T-helper 2 cell treated with Interferon-gamma antibody and Interleukin-4, amounts not matched to agents 5 μg/mL and 100 μg/mL, for 36 hours (primary cell): ENCODE data around the gene SDC4.
"Not testable (repeated sequence)": the region's sequence is repeated elsewhere in the genome, so short reads cannot be mapped to it uniquely, and the experiment has no call there.

ENCODE experiments used
- DNase-seq: peaks from one replicate; pipeline ENCODE4 v3.0.0; 2021; ENCODE audit warnings: low spot score
- H3K27ac Mint-ChIP-seq: one replicate; pipeline ENCODE4 v1.8.0; 2021; ENCODE audit warnings: mild to moderate bottlenecking, mixed read lengths
- H3K27me3 Mint-ChIP-seq: one replicate; pipeline ENCODE4 v1.8.0; 2021; ENCODE audit warnings: low read depth, mixed read lengths
- H3K36me3 Mint-ChIP-seq: one replicate; pipeline ENCODE4 v1.8.0; 2021; ENCODE audit warnings: low read depth, mixed read lengths
- H3K4me1 Mint-ChIP-seq: one replicate; pipeline ENCODE4 v1.8.0; 2021; ENCODE audit warnings: low read depth, mixed read lengths
- H3K4me3 Mint-ChIP-seq: one replicate; pipeline ENCODE4 v1.8.0; 2022; ENCODE audit warnings: mild to moderate bottlenecking, moderate library complexity, mixed read lengths
- H3K9me3 Mint-ChIP-seq: one replicate; pipeline ENCODE4 v1.8.0; 2021; ENCODE audit warnings: mixed read lengths

SDC4 gene

GRCh38 chr20:45358282-45359068, 10.3 kb upstream of the SDC4 start:
- Mint-ChIP-seq H3K4me1 (peaks cover 52% of the 10 kb centered on the region), H3K27ac (peak overlapping the region; percentile 28), H3K4me3 (no peak overlapping the region), H3K36me3 (no peaks in the 10 kb centered on the region), H3K27me3 (peaks cover 2% of the 10 kb centered on the region), H3K9me3 (no peaks in the 10 kb centered on the region)
- no peak for DNase-seq

- H3K27ac Mint-ChIP-seq, result peak overlapping the region; percentile 82
- H3K4me3 Mint-ChIP-seq, result peak overlapping the region; percentile 43
- H3K4me1 Mint-ChIP-seq, result peaks cover 46% of the 10 kb centered on the region
- H3K36me3 Mint-ChIP-seq, result no peaks in the 10 kb centered on the region
- H3K27me3 Mint-ChIP-seq, result no peaks in the 10 kb centered on the region
- DNase-seq, result peak; percentile 44
- no peaks in the 10 kb centered on the region for H3K9me3 Mint-ChIP-seq
Observed at GRCh38 chr20:45355209-45356084, 7.2 kb upstream of the SDC4 start.

DNA sequence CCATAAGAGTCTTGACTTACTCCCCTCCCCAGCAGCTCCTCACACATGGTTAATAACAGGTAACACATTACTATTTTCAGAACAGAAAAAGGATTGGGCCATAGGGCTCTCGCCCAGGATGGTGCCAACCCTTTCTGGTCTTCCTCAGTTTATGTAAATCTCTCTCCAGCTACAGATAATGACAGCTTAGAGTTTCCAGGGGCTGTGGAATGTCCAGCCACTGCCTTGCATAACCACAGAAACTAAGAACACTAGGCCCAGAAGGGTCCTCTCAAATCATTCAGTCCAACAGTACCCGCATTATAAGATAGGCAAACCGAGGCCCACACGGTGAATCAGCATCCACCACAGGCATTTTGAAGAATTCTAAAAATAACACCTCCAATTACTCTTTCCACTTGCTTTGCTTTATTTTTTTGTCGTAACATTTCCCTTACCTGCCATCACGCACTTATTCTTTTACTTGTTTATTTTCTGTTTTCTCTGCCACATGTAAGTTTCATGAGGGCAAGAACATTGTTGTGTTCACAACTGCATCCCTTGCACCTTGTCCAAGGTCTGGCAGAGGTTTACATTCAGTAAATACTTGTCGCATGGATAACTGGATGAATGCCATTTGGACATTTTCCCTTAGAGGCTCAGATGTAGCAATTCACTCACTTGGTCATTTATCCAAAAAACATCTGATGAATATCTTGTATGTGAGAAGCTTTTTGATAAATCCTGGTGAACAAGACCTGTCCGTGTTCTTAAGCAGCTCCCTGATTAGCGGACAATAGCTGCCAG, 6.4 kb upstream of the SDC4 start:
- H3K9me3 Mint-ChIP-seq, result no peaks in the 10 kb centered on the region
- peak overlapping the region; percentile 80 for H3K27ac Mint-ChIP-seq
- peaks cover 46% of the 10 kb centered on the region for H3K4me1 Mint-ChIP-seq
- no peaks in the 10 kb centered on the region for H3K36me3 Mint-ChIP-seq
- peak overlapping the region; percentile 43 for H3K4me3 Mint-ChIP-seq
- H3K27me3 Mint-ChIP-seq, result no peaks in the 10 kb centered on the region
- DNase-seq, result peak; percentile 71

GRCh38 chr20:45353746-45354145, 5.5 kb upstream of the SDC4 start:
- Mint-ChIP-seq H3K4me3 (no peak overlapping the region), H3K27me3 (no peaks in the 10 kb centered on the region), H3K9me3 (no peaks in the 10 kb centered on the region), H3K4me1 (peaks cover 44% of the 10 kb centered on the region), H3K27ac (peak overlapping the region; percentile 80), H3K36me3 (no peaks in the 10 kb centered on the region)
- DNase-seq, result no peak

DNA sequence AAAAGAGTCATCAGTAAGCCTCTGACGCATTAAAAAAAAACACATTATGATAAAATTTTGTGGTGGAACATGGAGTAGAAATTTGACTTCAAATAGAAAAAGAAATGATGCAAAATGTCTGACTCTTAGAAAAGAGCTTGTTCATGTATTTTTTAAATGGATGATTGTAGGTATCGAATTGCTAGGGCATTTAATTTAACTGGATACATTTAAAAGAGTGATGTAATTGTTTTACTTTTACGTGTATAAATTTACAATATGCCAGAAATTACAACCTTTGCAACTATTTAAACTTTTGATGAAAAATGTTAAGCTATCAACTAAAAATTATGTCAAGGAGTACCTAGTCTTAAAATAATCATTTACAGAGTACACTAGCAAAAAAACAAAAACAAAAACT, 4.5 kb upstream of the SDC4 start:
- H3K27me3 Mint-ChIP-seq, result no peaks in the 10 kb centered on the region
- H3K36me3 Mint-ChIP-seq, result no peaks in the 10 kb centered on the region
- DNase-seq, result no peak
- no peak overlapping the region for H3K27ac Mint-ChIP-seq
- H3K4me1 Mint-ChIP-seq, result peaks cover 39% of the 10 kb centered on the region
- H3K9me3 Mint-ChIP-seq, result no peaks in the 10 kb centered on the region
- H3K4me3 Mint-ChIP-seq, result no peak overlapping the region

GRCh38 chr20:45350795-45351194, 2.6 kb upstream of the SDC4 start:
- H3K27me3 Mint-ChIP-seq, result not testable (repeated sequence)
- H3K4me1 Mint-ChIP-seq, result peaks cover 42% of the 10 kb centered on the region

DNA sequence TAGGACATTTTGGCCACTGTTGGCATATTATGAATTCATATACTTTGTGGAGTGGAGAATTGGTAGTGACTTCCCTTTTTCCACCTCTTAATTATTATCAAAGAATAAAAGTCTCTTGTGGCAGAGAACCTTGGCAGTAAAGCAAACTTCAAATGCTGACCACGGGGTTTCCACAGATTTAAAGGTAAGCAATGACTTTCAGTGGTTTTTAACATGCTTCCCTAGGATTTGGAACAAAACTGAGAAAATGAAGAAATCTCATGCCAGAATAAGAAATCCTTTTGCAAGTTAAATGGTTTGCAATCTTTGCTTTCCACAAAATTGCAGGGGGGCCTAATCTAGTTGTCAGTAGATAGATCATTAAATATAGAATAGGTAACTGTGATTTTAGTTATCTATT, 2.0 kb upstream of the SDC4 start:
- Mint-ChIP-seq H3K4me1 (peaks cover 42% of the 10 kb centered on the region), H3K9me3 (no peaks in the 10 kb centered on the region), H3K4me3 (no peak overlapping the region), H3K27ac (no peak overlapping the region), H3K36me3 (no peaks in the 10 kb centered on the region), H3K27me3 (no peaks in the 10 kb centered on the region)
- no peak for DNase-seq

More at GRCh38 chr20:45350795-45351194, 2.6 kb upstream of the SDC4 start:
- H3K36me3 Mint-ChIP-seq, H3K27ac Mint-ChIP-seq, H3K4me3 Mint-ChIP-seq, DNase-seq, H3K9me3 Mint-ChIP-seq: not testable (repeated sequence)

- no peaks in the 10 kb centered on the region for H3K9me3 Mint-ChIP-seq
- DNase-seq, result no peak
- H3K4me1 Mint-ChIP-seq, result peaks cover 34% of the 10 kb centered on the region
- no peaks in the 10 kb centered on the region for H3K27me3 Mint-ChIP-seq
- peak overlapping the region; percentile 74 for H3K27ac Mint-ChIP-seq
- peak overlapping the region; percentile 90 for H3K4me3 Mint-ChIP-seq
- peaks cover 2% of the 10 kb centered on the region for H3K36me3 Mint-ChIP-seq
Observed at GRCh38 chr20:45347297-45347935, 808 bp downstream of the SDC4 start.

GRCh38 chr20:45346851-45347250, 1.4 kb downstream of the SDC4 start:
- no peaks in the 10 kb centered on the region for H3K27me3 Mint-ChIP-seq
- no peaks in the 10 kb centered on the region for H3K9me3 Mint-ChIP-seq
- peaks cover 2% of the 10 kb centered on the region for H3K36me3 Mint-ChIP-seq
- H3K4me3 Mint-ChIP-seq, result peak overlapping the region; percentile 90
- no peak for DNase-seq
- H3K4me1 Mint-ChIP-seq, result peaks cover 34% of the 10 kb centered on the region
- no peak overlapping the region for H3K27ac Mint-ChIP-seq

GRCh38 chr20:45346291-45346718, 1.9 kb downstream of the SDC4 start:
- DNase-seq, result no peak
- Mint-ChIP-seq H3K27ac (peak overlapping the region; percentile 56), H3K4me1 (peaks cover 34% of the 10 kb centered on the region), H3K27me3 (no peaks in the 10 kb centered on the region), H3K4me3 (peak overlapping the region; percentile 90), H3K9me3 (no peaks in the 10 kb centered on the region), H3K36me3 (peaks cover 2% of the 10 kb centered on the region)

DNA sequence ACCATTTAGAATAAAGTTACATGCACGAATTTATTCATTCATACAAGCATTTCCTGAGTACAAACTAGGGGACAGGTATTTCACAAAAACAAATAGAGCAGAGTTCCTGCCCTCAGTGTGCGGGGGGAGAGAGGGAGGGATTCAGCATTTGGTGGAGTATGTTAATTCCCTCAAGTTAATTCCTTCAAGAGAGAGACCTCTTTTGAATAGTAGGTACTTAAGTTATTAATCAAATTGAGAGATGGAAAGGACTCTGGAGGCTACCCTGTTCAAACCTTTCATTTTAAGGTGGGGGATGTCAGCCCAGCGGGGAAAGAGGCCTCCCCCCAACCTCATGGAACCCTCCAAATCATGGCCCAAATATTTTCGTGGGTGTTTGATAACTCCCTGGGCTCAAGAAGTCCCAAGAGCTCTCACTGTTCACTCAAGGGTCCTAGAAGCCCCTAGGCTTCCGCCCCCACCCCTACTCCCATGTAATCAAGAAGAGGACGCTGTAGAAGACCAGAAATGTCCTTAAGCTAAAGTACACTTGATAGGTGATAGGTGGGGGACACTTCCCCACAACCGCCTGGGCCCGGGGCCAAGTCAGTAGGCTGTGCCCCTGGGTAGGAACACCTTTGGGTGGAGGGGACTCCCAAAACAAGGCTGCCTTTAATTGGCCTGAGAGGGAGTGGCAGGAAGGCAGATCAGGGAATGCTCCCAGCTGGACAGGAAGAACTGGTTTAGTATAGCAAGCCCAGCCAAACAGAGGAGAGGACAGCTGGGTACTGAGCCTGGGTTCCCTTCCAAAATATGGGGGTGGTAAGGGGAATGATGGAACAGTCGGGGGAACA, 2.9 kb downstream of the SDC4 start:
- Mint-ChIP-seq H3K9me3 (no peaks in the 10 kb centered on the region), H3K4me3 (peak overlapping the region; percentile 44), H3K4me1 (peaks cover 36% of the 10 kb centered on the region), H3K36me3 (peaks cover 2% of the 10 kb centered on the region), H3K27me3 (no peaks in the 10 kb centered on the region), H3K27ac (peak overlapping the region; percentile 52)
- DNase-seq, result no peak

- peaks cover 40% of the 10 kb centered on the region for H3K4me1 Mint-ChIP-seq
- DNase-seq, result peak; percentile 21
Observed at GRCh38 chr20:45344168-45344860, 3.9 kb downstream of the SDC4 start.

More at GRCh38 chr20:45344168-45344860, 3.9 kb downstream of the SDC4 start:
- Mint-ChIP-seq H3K27ac (no peak overlapping the region), H3K36me3 (peaks cover 2% of the 10 kb centered on the region), H3K9me3 (no peaks in the 10 kb centered on the region), H3K4me3 (no peak overlapping the region), H3K27me3 (no peaks in the 10 kb centered on the region)
